CD4-positive, alpha-beta T cell treated with Interleukin-15 for 1 hour (primary cell): Measurements from ENCODE around the gene OPN1MW.
"Not testable (repeated sequence)": the region's sequence is repeated elsewhere in the genome, so short reads cannot be mapped to it uniquely, and the experiment has no call there.

Experiments used
- DNase-seq: peaks from one replicate; pipeline ENCODE4 v3.0.0-alpha.2; 2020

The OPN1MW gene

DNA sequence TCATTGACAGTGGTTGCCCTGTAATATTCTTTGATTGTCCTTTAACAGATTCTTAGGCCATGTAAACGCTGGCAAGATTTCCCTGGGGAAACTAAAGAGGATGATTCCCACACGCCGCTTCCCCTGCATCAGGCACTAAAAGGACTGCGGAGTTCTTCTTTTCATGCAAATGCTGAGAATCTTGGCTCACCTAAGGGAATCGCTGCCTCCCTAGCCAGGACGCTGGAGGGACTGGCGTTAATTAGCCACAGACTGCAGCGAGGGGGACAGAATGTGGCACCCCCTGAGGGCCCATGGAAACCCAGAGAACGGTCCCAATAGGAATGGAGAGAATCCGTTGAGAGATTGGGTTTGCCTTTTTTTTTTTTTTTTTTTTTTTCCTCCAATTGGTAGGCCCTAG, 29.1 kb downstream of the OPN1MW start:
- DNase-seq, result not testable (repeated sequence)

DNA sequence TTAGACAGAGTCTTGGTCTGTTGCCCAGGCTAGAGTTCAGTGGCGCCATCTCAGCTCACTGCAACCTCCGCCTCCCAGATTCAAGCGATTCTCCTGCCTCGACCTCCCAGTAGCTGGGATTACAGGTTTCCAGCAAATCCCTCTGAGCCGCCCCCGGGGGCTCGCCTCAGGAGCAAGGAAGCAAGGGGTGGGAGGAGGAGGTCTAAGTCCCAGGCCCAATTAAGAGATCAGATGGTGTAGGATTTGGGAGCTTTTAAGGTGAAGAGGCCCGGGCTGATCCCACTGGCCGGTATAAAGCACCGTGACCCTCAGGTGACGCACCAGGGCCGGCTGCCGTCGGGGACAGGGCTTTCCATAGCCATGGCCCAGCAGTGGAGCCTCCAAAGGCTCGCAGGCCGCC, 37.1 kb downstream of the OPN1MW start, which contains the start of gene OPN1MW2:
OPN1MW2 (plus strand) TSS at position 301 of the 400 bp plus-strand sequence; CDS start at position 361, 60 bp downstream.
- DNase-seq, result not testable (repeated sequence)

DNA sequence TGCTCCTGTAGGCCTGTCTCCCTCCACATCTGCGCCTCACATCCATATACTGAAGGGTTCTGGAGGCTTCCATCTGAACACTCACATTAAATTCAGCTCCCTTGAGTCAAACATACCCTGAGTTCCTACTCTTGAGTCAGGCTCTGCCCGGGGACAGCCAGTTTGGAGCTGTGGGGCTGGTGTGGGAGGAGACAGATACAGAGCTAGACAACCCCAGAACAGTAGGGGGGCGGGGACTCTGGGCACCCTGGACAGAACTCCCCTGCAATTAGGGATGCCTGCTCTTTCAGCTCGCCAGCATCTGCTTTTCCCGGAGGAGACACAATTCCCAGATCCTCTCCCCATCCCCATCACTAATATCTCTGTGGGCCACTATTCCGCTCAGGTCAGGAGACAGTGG, 42.9 kb downstream of the OPN1MW start:
- DNase-seq, result not testable (repeated sequence)

DNA sequence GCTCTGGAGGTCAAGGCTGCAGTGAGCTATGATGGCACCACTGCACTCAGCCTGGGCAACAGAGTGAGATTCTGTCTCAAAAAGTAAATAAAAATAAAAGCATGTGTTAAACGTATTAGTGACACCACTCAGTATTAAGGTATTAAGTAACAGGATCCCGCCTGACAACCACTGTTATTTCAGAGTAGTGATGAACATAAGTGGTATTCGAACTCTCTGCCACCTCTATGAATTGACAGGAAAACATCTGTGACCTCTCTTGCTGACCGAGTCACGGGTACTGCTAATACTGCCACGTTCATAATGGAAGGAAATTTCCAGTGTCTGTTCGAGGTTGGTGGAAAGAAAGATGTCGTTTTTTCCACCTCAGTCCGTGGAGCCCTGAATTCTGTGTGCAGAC, 44.3 kb downstream of the OPN1MW start:
- DNase-seq, result not testable (repeated sequence)

DNA sequence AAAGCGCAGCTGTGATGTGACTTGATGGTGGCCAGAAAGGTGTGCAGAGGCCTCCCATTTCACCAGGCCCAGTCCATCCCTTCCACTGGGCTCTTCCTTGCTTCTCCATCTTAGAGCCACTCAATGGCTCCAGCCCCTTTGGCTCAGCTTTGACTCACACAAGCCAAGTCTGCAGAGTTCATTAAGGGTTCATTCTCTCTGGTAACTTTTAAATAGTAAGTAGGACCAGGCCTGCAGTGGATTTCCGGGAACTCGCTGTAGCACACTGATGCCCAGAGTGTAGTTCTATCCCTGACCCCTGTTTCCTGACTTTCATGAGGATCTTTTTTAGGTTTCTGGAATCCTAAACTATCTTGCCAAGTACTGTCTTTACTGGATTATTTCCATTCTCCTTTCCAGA, 49.0 kb downstream of the OPN1MW start:
- DNase-seq, result not testable (repeated sequence)

DNA sequence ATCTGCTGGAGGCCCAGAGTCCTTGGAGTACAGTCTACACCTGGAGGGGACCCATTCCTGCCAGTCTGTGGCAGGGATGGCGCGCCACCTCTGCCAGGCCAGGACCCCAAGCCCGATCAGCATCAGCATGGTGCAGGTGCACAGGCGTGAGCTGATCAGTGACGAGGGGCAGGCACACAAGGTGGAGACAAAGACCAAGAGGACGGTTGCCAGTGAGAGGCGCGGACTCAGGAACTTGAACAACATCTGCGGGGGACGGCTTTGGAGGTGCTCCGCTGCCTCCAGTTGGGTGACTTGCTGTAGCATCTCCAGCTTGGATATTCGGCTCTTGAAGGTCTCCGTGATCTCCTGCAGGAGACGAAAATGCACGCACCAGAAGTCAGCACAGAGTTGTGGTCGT, 51.2 kb downstream of the OPN1MW start:
- DNase-seq, result not testable (repeated sequence)

DNA sequence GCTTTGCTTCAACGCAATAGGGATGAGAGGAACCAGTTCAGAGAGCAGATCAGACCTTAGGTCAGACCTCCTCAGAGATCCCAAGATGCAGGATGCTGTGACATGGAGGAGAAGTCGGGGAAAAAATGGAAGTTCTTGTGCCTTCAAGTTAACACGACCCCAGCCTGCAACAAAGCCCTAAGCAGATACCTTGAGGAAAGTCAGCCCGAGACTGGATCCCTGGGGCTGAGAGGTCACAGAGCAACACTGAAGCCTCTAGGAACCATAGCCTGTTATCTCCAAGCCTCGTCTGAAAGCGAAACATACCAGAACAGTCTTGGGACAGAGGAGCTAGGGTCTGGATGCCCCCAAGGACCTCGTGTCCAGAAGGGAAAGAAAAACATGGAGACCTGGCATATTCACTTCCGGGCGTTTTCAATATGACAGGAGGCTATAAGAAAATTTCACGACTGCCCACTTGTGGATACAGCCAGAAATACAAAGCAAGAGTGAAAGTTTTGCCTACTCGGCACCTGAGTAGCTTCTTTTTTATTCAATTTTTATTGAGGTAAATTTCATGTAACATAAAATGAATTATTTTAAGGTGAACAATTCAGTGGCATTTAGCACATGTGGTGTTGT, 56.7 kb downstream of the OPN1MW start:
- not testable (repeated sequence) for DNase-seq

DNA sequence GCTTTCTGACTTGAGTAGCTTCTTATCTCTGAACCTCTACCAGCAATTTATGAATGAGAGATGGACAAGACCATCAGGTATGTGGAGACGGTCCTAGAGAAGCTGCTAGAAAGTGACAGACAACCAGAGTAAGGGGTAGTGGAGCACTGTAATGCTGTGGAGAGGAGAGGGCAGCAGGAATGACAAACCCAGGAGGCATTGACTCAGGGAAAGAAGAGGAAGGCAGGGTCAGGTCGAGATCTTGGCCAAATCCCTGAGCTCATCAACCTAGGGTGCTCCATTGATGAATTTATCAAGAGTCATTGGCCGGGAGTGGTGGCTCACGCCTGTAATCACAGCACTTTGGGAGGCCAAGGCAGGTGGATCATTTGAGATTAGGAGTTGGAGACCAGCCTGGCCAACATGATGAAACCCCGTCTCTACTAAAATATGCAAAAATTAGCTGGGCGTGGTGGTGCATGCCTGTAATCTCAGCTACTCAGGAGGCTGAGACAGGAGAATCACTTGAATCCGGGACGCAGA, 57.6 kb downstream of the OPN1MW start:
- DNase-seq, result peak; percentile 11
